B cell (primary cell): ENCODE data around the gene SNX24. TPM values are rescaled to one million over a fixed set of nuclear protein-coding genes. Genes with fewer than 3 reads are reported as not detected.

Experiments used
- ATAC-seq: fragments of 200-7000 bp; cut with Tn5 transposase; one replicate; pipeline ENCODE4 v1.10.0; 2021; ENCODE audit warnings: low read depth, mild to moderate bottlenecking, moderate number of reproducible peaks, moderate library complexity
- CTCF ChIA-PET: fragments of 350-600 bp; sonication (Branson Sonifier 250); formaldehyde crosslinking; loops from one replicate; lab custom pipeline; 2021; ENCODE audit warnings: antibody characterized with exemption, inconsistent platforms; lab: Charles Lee
- POLR2A ChIA-PET: fragments of 350-600 bp; sonication (Branson Sonifier 250); formaldehyde crosslinking; loops from one replicate; lab custom pipeline; 2021; ENCODE audit warnings: antibody characterized with exemption; lab: Charles Lee
- DNase-seq: peaks from one replicate; pipeline ENCODE4 v3.0.0; 2013
- H2AFZ ChIP-seq: 2 replicates; pipeline ENCODE4 v1.6.1; 2012; ENCODE audit warnings: mild to moderate bottlenecking, low read depth, low read length; ENCODE audit not compliant: insufficient read depth, poor library complexity, severe bottlenecking
- H3K27ac ChIP-seq, 2 donors: 1 replicate in 1 of 2; 2 replicates in 1 of 2; pipeline ENCODE4 v1.5.1; 2012 to 2013; ENCODE audit warnings: low read length in 2 of 2, mild to moderate bottlenecking in 2 of 2, moderate library complexity in 1 of 2
- H3K27me3 ChIP-seq, 4 experiments: fragments of 200-600 bp in 1 of 4; sonication (generic) in 1 of 4; replicated peaks in 1 of 4; 1 replicate in 2 of 4; 2 replicates in 2 of 4; pipeline versions ENCODE4 v1.6.1 to v1.7.0; 2013 to 2016; ENCODE audit warnings: low read length in 3 of 4, mild to moderate bottlenecking in 2 of 4, mixed read lengths in 1 of 4, moderate library complexity in 1 of 4; ENCODE audit not compliant: insufficient read depth in 4 of 4, control insufficient read depth in 3 of 4; ENCODE audit errors: control extremely low read depth in 1 of 4
- H3K36me3 ChIP-seq, 2 experiments: replicated peaks in 1 of 2; 1 replicate in 1 of 2; 2 replicates in 1 of 2; pipeline versions ENCODE4 v1.6.1 to v1.7.1; 2013; ENCODE audit warnings: low read length in 1 of 2; ENCODE audit not compliant: insufficient read depth in 2 of 2, control insufficient read depth in 1 of 2; ENCODE audit errors: control extremely low read depth in 1 of 2, extremely low read depth in 1 of 2
- H3K4me1 ChIP-seq, 2 donors: fragments of 200-600 bp in 1 of 2; sonication (generic) in 1 of 2; 1 replicate in 1 of 2; 2 replicates in 1 of 2; pipeline versions ENCODE4 v1.5.1 to v1.6.1; 2013 to 2017; ENCODE audit warnings: low read length in 2 of 2; ENCODE audit not compliant: control insufficient read depth in 2 of 2, insufficient read depth in 2 of 2
- H3K4me2 ChIP-seq: replicated peaks from 2 replicates; pipeline ENCODE3; 2012; ENCODE audit warnings: mild to moderate bottlenecking, low read depth, low read length; ENCODE audit not compliant: poor library complexity, severe bottlenecking
- H3K4me3 ChIP-seq, 5 experiments: fragments of 200-600 bp in 1 of 5; sonication (generic) in 1 of 5; 1 replicate in 3 of 5; 2 replicates in 2 of 5; pipeline versions ENCODE4 v1.5.1 to v1.7.0; 2011 to 2016; ENCODE audit warnings: low read length in 4 of 5, mild to moderate bottlenecking in 4 of 5, low read depth in 2 of 5, control low read depth in 1 of 5, moderate library complexity in 1 of 5; ENCODE audit not compliant: insufficient read depth in 1 of 5; ENCODE audit errors: control extremely low read depth in 1 of 5, extremely low read depth in 1 of 5
- H3K79me2 ChIP-seq: fragments of 200-600 bp; sonication (generic); one replicate; pipeline ENCODE4 v1.6.0; 2016; ENCODE audit warnings: low read length; ENCODE audit not compliant: control insufficient read depth, insufficient read depth
- H3K9ac ChIP-seq: fragments of 200-600 bp; sonication (generic); 2 replicates; pipeline ENCODE4 v1.6.1; 2017; ENCODE audit warnings: mild to moderate bottlenecking, low read length, moderate library complexity
- H3K9me3 ChIP-seq, 3 donors: one replicate each; pipeline versions ENCODE4 v1.6.1 to v1.7.1; 2013; ENCODE audit warnings: low read length in 2 of 3; ENCODE audit not compliant: control insufficient read depth in 2 of 3, insufficient read depth in 1 of 3; ENCODE audit errors: control extremely low read depth in 1 of 3
- H4K20me1 ChIP-seq: 2 replicates; pipeline ENCODE4 v1.6.0; 2012; ENCODE audit warnings: mild to moderate bottlenecking, low read length; ENCODE audit not compliant: insufficient read depth, control insufficient read depth, poor library complexity, severe bottlenecking
- H3K27ac Mint-ChIP-seq: one replicate; pipeline ENCODE4 v1.8.0; 2021; ENCODE audit warnings: mixed read lengths
- H3K27me3 Mint-ChIP-seq: one replicate; pipeline ENCODE4 v1.8.0; 2021; ENCODE audit warnings: mixed read lengths
- H3K4me1 Mint-ChIP-seq: one replicate; pipeline ENCODE4 v1.8.0; 2021; ENCODE audit warnings: mixed read lengths
- H3K4me3 Mint-ChIP-seq: one replicate; pipeline ENCODE4 v1.8.0; 2021; ENCODE audit warnings: mixed read lengths
- H3K9me3 Mint-ChIP-seq: one replicate; pipeline ENCODE4 v1.8.0; 2022; ENCODE audit warnings: mixed read lengths; ENCODE audit not compliant: insufficient read depth
- EZH2 ChIP-seq: IDR thresholded peaks from 2 replicates; pipeline ENCODE4 v1.6.1; 2012; ENCODE audit warnings: borderline replicate concordance, low read depth, mild to moderate bottlenecking, moderate library complexity, low read length; ENCODE audit not compliant: insufficient read depth, poor library complexity, severe bottlenecking
- WGBS: methylation state at CpG from one replicate; pipeline ENCODE4 v1.1.5; 2013; ENCODE audit warnings: missing lambda C conversion rate; ENCODE audit not compliant: insufficient coverage; 5-methylcytosine and 5-hydroxymethylcytosine counted together
- intact Hi-C: fragments of 100-400 bp; cut with micrococcal nuclease; formaldehyde crosslinking; loops from one replicate; pipeline ENCODE4 v1.10.0; 2022
- polyA plus RNA-seq: library from polyadenylated mRNA; depleted of rRNA; stranded (reverse); fragments of >200 nt; gene quantifications from 2 replicates; pipeline ENCODE4 v1.2.3, GENCODE V29; 2012
- total RNA-seq, 2 donors: library from RNA; stranded (reverse); fragments of 120-200 nt in 1 of 2; gene quantifications; 1 replicate in 1 of 2; 2 replicates in 1 of 2; pipeline versions ENCODE4 v1.2.3 to v1.2.4, GENCODE V29; 2013 to 2022
- TF ChIP-seq, protein P1 (sequence below): fragments of 200-600 bp; IDR thresholded peaks from one replicate; pipeline ENCODE4 v1.8.0; 2022; ENCODE audit warnings: antibody characterized with exemption, mild to moderate bottlenecking

The SNX24 gene
- total and polyA plus RNA-seq, 2 donors (not counting 1 experiment from before 2014, with no cell fraction given): 1.1 to 9.3 TPM

DNA sequence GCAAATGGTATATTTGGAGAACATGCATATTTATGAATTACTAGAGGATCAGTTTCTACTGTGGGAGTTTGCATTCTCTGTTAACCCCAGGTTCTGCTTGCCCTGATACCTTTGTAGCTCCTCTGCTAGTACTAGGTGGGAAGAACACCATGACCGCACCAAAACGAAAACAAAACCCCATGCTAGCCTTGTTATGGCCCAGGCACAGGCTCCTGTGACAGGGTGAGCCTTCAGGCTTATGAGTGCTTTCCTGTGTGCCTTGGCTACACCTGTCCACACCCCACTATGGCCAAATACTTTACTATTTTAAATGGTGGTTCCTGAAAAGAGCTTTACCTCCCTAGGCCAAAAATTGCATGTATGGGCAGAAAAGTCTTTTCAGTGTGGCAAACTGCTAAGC is 96.3 kb downstream of the SNX24 start:
- no peak overlapping the region for H2AFZ ChIP-seq
- no peaks in the 10 kb centered on the region for H3K27me3 ChIP-seq
- CTCF ChIA-PET: interaction anchor here (1.2 kb wide), 1 partner anchor 10 kb away, joined by 3 read pairs; no protein-coding TSS in a partner anchor
- DNase-seq (no peak), ATAC-seq (no peak)
- H3K4me2 ChIP-seq: no peak overlapping the region
- WGBS: 82% methylated on average over 2 of the region's 2 CpGs
- peaks cover 0 to under 1% of the 10 kb centered on the region in 2 donors for H3K4me1 ChIP-seq
- TF ChIP-seq, protein P1, sequence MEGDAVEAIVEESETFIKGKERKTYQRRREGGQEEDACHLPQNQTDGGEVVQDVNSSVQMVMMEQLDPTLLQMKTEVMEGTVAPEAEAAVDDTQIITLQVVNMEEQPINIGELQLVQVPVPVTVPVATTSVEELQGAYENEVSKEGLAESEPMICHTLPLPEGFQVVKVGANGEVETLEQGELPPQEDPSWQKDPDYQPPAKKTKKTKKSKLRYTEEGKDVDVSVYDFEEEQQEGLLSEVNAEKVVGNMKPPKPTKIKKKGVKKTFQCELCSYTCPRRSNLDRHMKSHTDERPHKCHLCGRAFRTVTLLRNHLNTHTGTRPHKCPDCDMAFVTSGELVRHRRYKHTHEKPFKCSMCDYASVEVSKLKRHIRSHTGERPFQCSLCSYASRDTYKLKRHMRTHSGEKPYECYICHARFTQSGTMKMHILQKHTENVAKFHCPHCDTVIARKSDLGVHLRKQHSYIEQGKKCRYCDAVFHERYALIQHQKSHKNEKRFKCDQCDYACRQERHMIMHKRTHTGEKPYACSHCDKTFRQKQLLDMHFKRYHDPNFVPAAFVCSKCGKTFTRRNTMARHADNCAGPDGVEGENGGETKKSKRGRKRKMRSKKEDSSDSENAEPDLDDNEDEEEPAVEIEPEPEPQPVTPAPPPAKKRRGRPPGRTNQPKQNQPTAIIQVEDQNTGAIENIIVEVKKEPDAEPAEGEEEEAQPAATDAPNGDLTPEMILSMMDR: no peak
- TF ChIP-seq EZH2: no peak
- no peaks in the 10 kb centered on the region for H3K36me3 ChIP-seq
- POLR2A ChIA-PET: no interaction called here
- H3K9ac ChIP-seq: no peak overlapping the region
- intact Hi-C loops: no loop called here
- no peak overlapping the region for H3K4me3 ChIP-seq
- no peaks in the 10 kb centered on the region for H4K20me1 ChIP-seq
- H3K27ac ChIP-seq: no peak overlapping the region
- no peaks in the 10 kb centered on the region for H3K27me3 Mint-ChIP-seq
- H3K79me2 ChIP-seq: no peaks in the 10 kb centered on the region
- H3K9me3 ChIP-seq: no peaks in the 10 kb centered on the region
- peaks cover 5% of the 10 kb centered on the region for H3K4me1 Mint-ChIP-seq
- no peak overlapping the region for H3K27ac Mint-ChIP-seq
- H3K9me3 Mint-ChIP-seq: no peaks in the 10 kb centered on the region
- H3K4me3 Mint-ChIP-seq: no peak overlapping the region

GRCh38 chr5:122942164-122942914 is 96.9 kb downstream of the SNX24 start:
- no peaks in the 10 kb centered on the region for H3K36me3 ChIP-seq
- H3K4me1 Mint-ChIP-seq: peaks cover 9% of the 10 kb centered on the region
- no peak for TF ChIP-seq EZH2
- TF ChIP-seq, protein P1: no peak

More at GRCh38 chr5:122942164-122942914, 96.9 kb downstream of the SNX24 start:
- Mint-ChIP-seq H3K27ac (no peak overlapping the region), H3K4me3 (no peak overlapping the region), H3K27me3 (no peaks in the 10 kb centered on the region), H3K9me3 (no peaks in the 10 kb centered on the region)
- Histone ChIP-seq H3K27ac (no peak overlapping the region), H3K4me3 (no peak overlapping the region), H2AFZ (no peak overlapping the region), H3K9me3 (no peaks in the 10 kb centered on the region), H3K4me2 (no peak overlapping the region), H3K9ac (no peak overlapping the region), H3K27me3 (no peaks in the 10 kb centered on the region), H3K79me2 (no peaks in the 10 kb centered on the region), H4K20me1 (no peaks in the 10 kb centered on the region), H3K4me1 (peaks cover 0 to 3% of the 10 kb centered on the region in 2 donors)
- CTCF ChIA-PET: interaction anchor here (1.2 kb wide), 1 partner anchor 9 kb away, joined by 3 read pairs; no protein-coding TSS in a partner anchor
- ATAC-seq: no peak
- POLR2A ChIA-PET: no interaction called here
- intact Hi-C loops: no loop called here
- WGBS: 17% methylated on average over 1 of the region's 8 CpGs
- DNase-seq: no peak
